GM12801 (cell line): ENCODE measurements around the gene SLC22A23.

Source experiments
- CTCF ChIP-seq: IDR thresholded peaks from one replicate; pipeline ENCODE4 v1.5.1; 2011; ENCODE audit warnings: control low read depth; ENCODE audit not compliant: insufficient read length; ENCODE audit errors: extremely low read depth

SLC22A23 gene

GRCh38 chr6:3369985-3370360 lies 86.9 kb downstream of the SLC22A23 start:
- TF ChIP-seq CTCF = no peak

- no peak for TF ChIP-seq CTCF
Measured at GRCh38 chr6:3368685-3369084, 88.2 kb downstream of the SLC22A23 start.

- no peak for TF ChIP-seq CTCF
Measured at GRCh38 chr6:3367630-3368029, 89.2 kb downstream of the SLC22A23 start.

- TF ChIP-seq CTCF = no peak
Measured at GRCh38 chr6:3366596-3367413, 90.0 kb downstream of the SLC22A23 start.

GRCh38 chr6:3364391-3364790 lies 92.5 kb downstream of the SLC22A23 start:
- no peak for TF ChIP-seq CTCF

GRCh38 chr6:3363296-3364025 lies 93.4 kb downstream of the SLC22A23 start:
- TF ChIP-seq CTCF = no peak

- TF ChIP-seq CTCF = no peak
Measured at GRCh38 chr6:3361312-3362037, 95.4 kb downstream of the SLC22A23 start.
